Activated T-helper 17 cell treated with anti-CD3 and anti-CD28 coated beads, Interleukin-2, amount 50 U/mL, for 72 hours (primary cell): ENCODE data around the gene LRRC8C. TPM values are rescaled to one million over a fixed set of nuclear protein-coding genes. Genes with fewer than 3 reads are reported as not detected.
A peak's percentile ranks its signal among the peaks of the same experiment; 100 is the strongest.
"Not testable (repeated sequence)": the region's sequence is repeated elsewhere in the genome, so short reads cannot be mapped to it uniquely, and the experiment has no call there.

ENCODE experiments used
- ATAC-seq: fragments of 150-1000 bp; cut with Tn5 transposase; replicated peaks from 2 replicates; pipeline ENCODE4 v1.10.0; 2021; ENCODE audit warnings: mild to moderate bottlenecking, moderate library complexity
- H3K27ac Mint-ChIP-seq: one replicate; pipeline ENCODE4 v1.8.0; 2022; ENCODE audit warnings: mixed read lengths
- H3K27me3 Mint-ChIP-seq: one replicate; pipeline ENCODE4 v1.8.0; 2022; ENCODE audit warnings: mixed read lengths
- H3K36me3 Mint-ChIP-seq: one replicate; pipeline ENCODE4 v1.8.0; 2022; ENCODE audit warnings: low read depth, mild to moderate bottlenecking, mixed read lengths
- H3K4me1 Mint-ChIP-seq: one replicate; pipeline ENCODE4 v1.8.0; 2022; ENCODE audit warnings: mixed read lengths
- H3K4me3 Mint-ChIP-seq: one replicate; pipeline ENCODE4 v1.8.0; 2022; ENCODE audit warnings: mild to moderate bottlenecking, mixed read lengths
- H3K9me3 Mint-ChIP-seq: one replicate; pipeline ENCODE4 v1.8.0; 2022; ENCODE audit warnings: mixed read lengths
- total RNA-seq, 2 donors: library from RNA; stranded (reverse); gene quantifications; one replicate each; pipeline ENCODE4 v1.2.3, GENCODE V29; 2022

Gene LRRC8C
- total RNA-seq, 2 donors from 2014 or later = 27.7 to 50.4 TPM

DNA sequence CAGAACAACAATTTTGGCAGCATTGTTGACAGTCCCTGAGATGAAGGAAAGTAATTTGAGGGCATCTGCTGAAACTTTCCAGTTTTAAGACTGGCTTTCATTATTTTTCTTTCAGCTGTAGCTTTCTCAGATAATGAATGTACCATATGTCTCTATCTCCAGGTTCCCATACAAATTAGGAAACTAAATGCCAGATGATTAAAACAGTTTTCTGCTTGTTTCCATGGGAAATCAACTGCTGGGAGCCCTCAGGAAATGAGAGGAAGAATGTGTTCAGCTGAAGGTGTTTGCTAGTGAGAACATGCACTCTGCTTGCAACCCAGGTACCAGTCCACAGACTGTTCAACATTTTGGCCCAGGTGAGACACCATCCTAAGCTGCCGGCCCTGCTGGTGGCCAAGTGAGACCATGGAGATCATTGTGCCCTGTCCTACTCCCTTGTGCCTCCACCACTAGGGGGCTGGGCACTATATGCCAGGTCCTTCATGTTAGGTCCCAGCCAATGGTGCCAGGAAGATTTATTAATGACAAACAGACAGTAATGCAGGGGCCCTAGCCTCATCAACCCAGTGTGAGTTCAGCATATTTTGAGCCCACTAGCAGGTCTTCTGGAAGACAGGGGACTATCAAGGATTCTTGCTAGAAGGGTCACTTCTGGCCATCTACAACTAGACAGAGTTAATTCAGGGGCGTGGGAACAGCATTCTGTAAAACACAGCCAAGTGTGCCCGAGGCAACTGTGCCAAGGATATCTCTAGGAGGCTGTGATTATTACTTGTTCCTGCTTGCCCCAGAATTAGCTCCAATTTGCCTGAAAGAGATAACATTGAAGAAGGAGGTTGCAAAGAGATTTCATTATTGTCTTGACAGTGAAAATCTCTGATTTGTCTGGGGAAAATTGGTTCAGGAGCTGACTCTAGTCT lies 17.0 kb upstream of the LRRC8C start:
- no peak for ATAC-seq
- H3K27ac Mint-ChIP-seq = no peak overlapping the region
- H3K4me3 Mint-ChIP-seq = no peak overlapping the region
- no peaks in the 10 kb centered on the region for H3K27me3 Mint-ChIP-seq
- peaks cover 37% of the 10 kb centered on the region for H3K4me1 Mint-ChIP-seq
- peaks cover 6% of the 10 kb centered on the region for H3K9me3 Mint-ChIP-seq
- H3K36me3 Mint-ChIP-seq = peaks cover 39% of the 10 kb centered on the region

- peaks cover 33% of the 10 kb centered on the region for H3K36me3 Mint-ChIP-seq
- peaks cover 6% of the 10 kb centered on the region for H3K9me3 Mint-ChIP-seq
- no peak overlapping the region for H3K4me3 Mint-ChIP-seq
- peaks cover 38% of the 10 kb centered on the region for H3K4me1 Mint-ChIP-seq
- ATAC-seq = peak; percentile 69
- H3K27me3 Mint-ChIP-seq = no peaks in the 10 kb centered on the region
- H3K27ac Mint-ChIP-seq = peak overlapping the region; percentile 53
Measured at GRCh38 chr1:89616844-89617627, 15.9 kb upstream of the LRRC8C start.

DNA sequence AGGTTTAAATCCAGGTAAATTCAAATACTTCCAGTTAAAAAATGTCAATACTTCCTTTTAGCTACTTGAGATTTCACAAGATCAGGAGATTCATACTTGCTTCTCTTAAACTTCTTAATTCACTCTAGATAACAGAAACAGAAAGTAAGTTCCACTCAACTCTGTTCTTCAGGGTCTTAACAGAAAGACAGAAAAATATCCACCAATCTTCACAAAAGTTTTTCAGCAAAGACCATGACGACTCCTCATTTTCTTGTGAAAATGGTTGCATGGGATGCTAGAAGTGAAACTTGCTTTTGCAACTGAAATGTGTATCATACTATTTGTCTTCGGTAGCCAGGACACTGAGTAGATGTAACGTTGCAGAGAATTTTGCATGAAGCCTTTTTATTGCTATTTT lies 12.3 kb upstream of the LRRC8C start:
- ATAC-seq = peak; percentile 13
- H3K4me1 Mint-ChIP-seq = peaks cover 29% of the 10 kb centered on the region
- H3K27ac Mint-ChIP-seq = peak overlapping the region; percentile 55

DNA sequence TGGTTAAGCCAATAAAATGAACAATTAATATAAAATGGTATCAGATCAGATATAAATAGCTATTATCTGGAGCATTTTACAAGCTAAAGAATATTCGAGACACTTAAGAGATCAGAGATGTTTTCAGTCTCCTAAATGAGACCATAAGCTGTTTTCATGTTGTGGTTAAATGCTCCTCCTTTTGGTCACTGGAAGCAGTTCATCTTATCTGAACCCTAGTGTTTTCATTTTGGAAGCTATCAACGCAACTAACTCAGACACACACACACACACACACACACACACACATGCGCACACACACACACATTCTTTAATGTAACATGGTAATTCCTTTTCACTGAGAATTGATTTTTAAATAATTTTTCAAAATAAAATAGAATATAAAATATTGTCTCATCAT lies 10.0 kb upstream of the LRRC8C start:
- Mint-ChIP-seq H3K4me3 (no peak overlapping the region), H3K9me3 (peaks cover 3% of the 10 kb centered on the region), H3K36me3 (peaks cover 20% of the 10 kb centered on the region), H3K4me1 (peaks cover 45% of the 10 kb centered on the region), H3K27ac (no peak overlapping the region), H3K27me3 (no peaks in the 10 kb centered on the region)
- ATAC-seq = no peak

More for the DNA sequence above, 12.3 kb upstream of the LRRC8C start:
- Mint-ChIP-seq H3K4me3 (peak overlapping the region; percentile 59), H3K27me3 (no peaks in the 10 kb centered on the region), H3K9me3 (peaks cover 6% of the 10 kb centered on the region), H3K36me3 (peaks cover 33% of the 10 kb centered on the region)

DNA sequence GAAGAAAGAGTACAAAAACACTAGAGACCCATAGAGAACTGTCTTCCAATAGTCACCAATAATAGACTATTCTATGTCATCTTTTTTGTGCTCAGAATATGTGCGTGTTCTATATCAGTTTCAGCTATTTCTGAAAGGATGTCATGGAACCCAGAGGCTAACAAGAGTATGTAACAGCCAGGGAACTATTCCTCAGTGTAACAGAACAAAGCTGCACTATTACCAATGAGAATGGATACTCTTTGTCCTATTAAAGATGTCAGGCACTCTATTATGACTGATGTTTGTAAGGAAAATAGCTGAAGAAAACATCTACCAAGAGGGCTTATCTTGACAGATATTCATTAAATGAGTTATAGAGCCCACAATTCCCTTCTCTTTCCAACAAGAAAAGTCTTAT lies 8.6 kb upstream of the LRRC8C start:
- no peak for ATAC-seq
- no peaks in the 10 kb centered on the region for H3K9me3 Mint-ChIP-seq
- H3K27ac Mint-ChIP-seq = no peak overlapping the region
- H3K27me3 Mint-ChIP-seq = no peaks in the 10 kb centered on the region
- H3K4me3 Mint-ChIP-seq = no peak overlapping the region
- peaks cover 47% of the 10 kb centered on the region for H3K4me1 Mint-ChIP-seq
- peaks cover 9% of the 10 kb centered on the region for H3K36me3 Mint-ChIP-seq

- Mint-ChIP-seq H3K27ac (no peak overlapping the region), H3K36me3 (peaks cover 9% of the 10 kb centered on the region)
- ATAC-seq = no peak
Measured at GRCh38 chr1:89624715-89625323, 8.1 kb upstream of the LRRC8C start.

GRCh38 chr1:89627596-89627962 lies 5.3 kb upstream of the LRRC8C start:
- Mint-ChIP-seq H3K27ac (peak overlapping the region; percentile 77), H3K36me3 (peaks cover 12% of the 10 kb centered on the region), H3K4me3 (peak overlapping the region; percentile 91), H3K9me3 (no peaks in the 10 kb centered on the region), H3K27me3 (no peaks in the 10 kb centered on the region), H3K4me1 (peaks cover 48% of the 10 kb centered on the region)
- ATAC-seq = no peak

More at GRCh38 chr1:89624715-89625323, 8.1 kb upstream of the LRRC8C start:
- H3K9me3 Mint-ChIP-seq = no peaks in the 10 kb centered on the region
- H3K4me1 Mint-ChIP-seq = peaks cover 49% of the 10 kb centered on the region
- no peak overlapping the region for H3K4me3 Mint-ChIP-seq
- H3K27me3 Mint-ChIP-seq = no peaks in the 10 kb centered on the region

- ATAC-seq = no peak
- Mint-ChIP-seq H3K4me1 (peaks cover 48% of the 10 kb centered on the region), H3K4me3 (peak overlapping the region; percentile 91), H3K9me3 (no peaks in the 10 kb centered on the region), H3K27me3 (no peaks in the 10 kb centered on the region), H3K36me3 (peaks cover 22% of the 10 kb centered on the region), H3K27ac (peak overlapping the region; percentile 81)
Measured at GRCh38 chr1:89629146-89629545, 3.8 kb upstream of the LRRC8C start.

DNA sequence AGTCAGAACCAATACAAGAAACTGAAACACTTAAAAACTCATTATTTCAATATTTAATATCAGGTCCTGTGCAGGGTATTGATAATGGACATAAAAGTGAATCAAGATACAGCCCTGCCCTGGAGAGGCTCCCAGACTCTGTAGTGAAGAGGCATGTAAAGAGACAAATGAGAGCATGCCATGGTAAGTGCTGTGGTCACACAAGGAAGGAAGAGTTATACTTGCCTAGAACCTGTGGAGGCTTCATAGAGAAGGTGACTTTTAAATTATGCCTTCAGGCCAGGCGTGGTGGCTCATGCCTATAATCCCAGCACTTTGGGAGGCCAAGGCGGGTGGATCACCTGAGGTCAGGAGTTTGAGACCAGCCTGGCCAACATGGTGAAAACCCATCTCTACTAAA lies 3.3 kb upstream of the LRRC8C start:
- Mint-ChIP-seq H3K4me1 (peaks cover 48% of the 10 kb centered on the region), H3K36me3 (peaks cover 27% of the 10 kb centered on the region), H3K4me3 (peak overlapping the region; percentile 91), H3K27ac (peak overlapping the region; percentile 81)
- not testable (repeated sequence) for H3K9me3 Mint-ChIP-seq, H3K27me3 Mint-ChIP-seq, ATAC-seq

GRCh38 chr1:89630048-89630447 lies 2.9 kb upstream of the LRRC8C start:
- no peak for ATAC-seq
- peak overlapping the region; percentile 81 for H3K27ac Mint-ChIP-seq
- peak overlapping the region; percentile 91 for H3K4me3 Mint-ChIP-seq
- peaks cover 48% of the 10 kb centered on the region for H3K4me1 Mint-ChIP-seq
- no peaks in the 10 kb centered on the region for H3K9me3 Mint-ChIP-seq
- H3K27me3 Mint-ChIP-seq = no peaks in the 10 kb centered on the region
- peaks cover 30% of the 10 kb centered on the region for H3K36me3 Mint-ChIP-seq

DNA sequence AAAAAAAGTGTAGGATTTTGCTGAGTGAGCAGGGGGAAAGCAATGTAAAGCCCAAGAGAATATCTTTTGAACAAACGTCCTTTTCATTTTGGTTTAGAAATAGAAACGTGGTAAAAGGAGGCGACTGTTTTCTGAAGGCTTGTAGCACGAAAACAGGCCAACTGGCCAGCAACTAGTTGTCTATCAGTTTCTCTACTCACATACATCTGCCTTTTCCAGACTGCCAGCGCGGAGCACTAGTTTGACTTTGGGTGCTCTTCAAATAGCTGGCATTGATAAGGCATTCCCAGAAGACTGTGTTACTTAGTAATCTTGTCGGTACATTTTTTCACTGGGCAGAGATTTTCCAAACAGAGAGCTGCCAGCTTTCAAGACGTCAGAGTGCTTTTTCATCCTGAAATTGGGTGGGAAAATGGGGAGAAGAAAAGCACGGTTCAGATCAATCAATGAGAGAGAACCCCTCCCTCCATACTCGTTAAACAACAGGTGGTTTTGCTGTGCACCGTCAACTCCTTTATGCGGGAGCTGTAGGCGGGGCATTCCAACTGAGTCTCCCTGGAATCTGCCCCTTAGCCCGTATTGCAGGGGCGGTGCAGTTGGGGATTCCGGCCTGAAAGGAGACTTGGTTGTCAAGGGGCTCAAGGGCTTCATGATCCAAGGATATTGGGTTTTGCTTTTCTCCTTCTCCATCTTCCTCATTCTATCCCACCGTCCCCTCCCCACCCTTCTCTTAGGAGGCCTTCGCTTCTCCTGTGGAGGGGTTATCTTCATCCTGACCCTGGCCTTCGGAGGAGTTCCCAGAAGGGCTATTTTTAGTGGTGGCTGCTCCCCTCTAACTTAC lies 884 bp upstream of the LRRC8C start:
- ATAC-seq = no peak
- Mint-ChIP-seq H3K36me3 (peaks cover 47% of the 10 kb centered on the region), H3K27ac (peak overlapping the region; percentile 97), H3K9me3 (no peaks in the 10 kb centered on the region), H3K4me1 (peaks cover 53% of the 10 kb centered on the region), H3K4me3 (peak overlapping the region; percentile 91), H3K27me3 (no peaks in the 10 kb centered on the region)

- H3K36me3 Mint-ChIP-seq = peaks cover 60% of the 10 kb centered on the region
- peak overlapping the region; percentile 91 for H3K4me3 Mint-ChIP-seq
- H3K27ac Mint-ChIP-seq = peak overlapping the region; percentile 93
- no peaks in the 10 kb centered on the region for H3K27me3 Mint-ChIP-seq
- ATAC-seq = peak; percentile 43
- no peaks in the 10 kb centered on the region for H3K9me3 Mint-ChIP-seq
- peaks cover 55% of the 10 kb centered on the region for H3K4me1 Mint-ChIP-seq
Measured at GRCh38 chr1:89633248-89633799, 404 bp downstream of the LRRC8C start.

GRCh38 chr1:89633800-89634625 lies 1.1 kb downstream of the LRRC8C start:
- no peaks in the 10 kb centered on the region for H3K27me3 Mint-ChIP-seq
- peaks cover 49% of the 10 kb centered on the region for H3K4me1 Mint-ChIP-seq
- H3K36me3 Mint-ChIP-seq = peaks cover 65% of the 10 kb centered on the region
- no peaks in the 10 kb centered on the region for H3K9me3 Mint-ChIP-seq
- peak; percentile 5 for ATAC-seq
- H3K4me3 Mint-ChIP-seq = peak overlapping the region; percentile 91
- H3K27ac Mint-ChIP-seq = peak overlapping the region; percentile 93
